ENCODE measurements around the gene KATNB1.

Gene KATNB1

GRCh38 chr16:57701759-57702371, 33.7 kb upstream of the KATNB1 start:
- Histone ChIP-seq H2AFZ (ENCODE audit: low read depth, low read length) (no peak overlapping the region), H3K9ac (ENCODE audit: low read depth, low read length) (no peak overlapping the region), H3K79me2 (ENCODE audit: insufficient read depth, low read length) (no peaks in the 10 kb centered on the region), H3K4me2 (ENCODE audit: insufficient read depth, low read length) (no peak overlapping the region), H3K9me3 (ENCODE audit: insufficient read depth, low read length, severe bottlenecking) (no peaks in the 10 kb centered on the region), H3K4me3 (ENCODE audit: low read depth in 1 of 2, low read length in 2 of 2) (no peak overlapping the region), H3K27ac (ENCODE audit: low read length) (no peak overlapping the region), H3K4me1 (ENCODE audit: insufficient read depth, low read length) (no peaks in the 10 kb centered on the region), H3K36me3 (ENCODE audit: insufficient read depth, low read length) (no peaks in the 10 kb centered on the region), H4K20me1 (ENCODE audit: insufficient read depth, low read length) (no peaks in the 10 kb centered on the region), H3K27me3 (ENCODE audit: insufficient read depth, low read length, poor library complexity) (no peaks in the 10 kb centered on the region)
- DNase-seq (no peak), ATAC-seq (ENCODE audit: insufficient read depth, low read depth) (no peak)
- TF ChIP-seq EZH2 (IDR thresholded peaks at IDR 0.05; ENCODE audit: borderline replicate concordance, low read depth, low read length, severe bottlenecking) (no peak), CTCF (IDR thresholded peaks at IDR 0.05; ENCODE audit: borderline replicate concordance, extremely low read depth, low read length, poor library complexity, severe bottlenecking) (no peak)

- Histone ChIP-seq H3K4me3 (ENCODE audit: low read depth in 1 of 2, low read length in 2 of 2) (no peak overlapping the region), H3K9me3 (ENCODE audit: insufficient read depth, low read length, severe bottlenecking) (no peaks in the 10 kb centered on the region), H3K27me3 (ENCODE audit: insufficient read depth, low read length, poor library complexity) (no peaks in the 10 kb centered on the region), H3K36me3 (ENCODE audit: insufficient read depth, low read length) (no peaks in the 10 kb centered on the region), H3K4me1 (ENCODE audit: insufficient read depth, low read length) (no peaks in the 10 kb centered on the region), H3K4me2 (ENCODE audit: insufficient read depth, low read length) (no peak overlapping the region), H3K9ac (ENCODE audit: low read depth, low read length) (no peak overlapping the region), H2AFZ (ENCODE audit: low read depth, low read length) (no peak overlapping the region), H3K79me2 (ENCODE audit: insufficient read depth, low read length) (no peaks in the 10 kb centered on the region), H4K20me1 (ENCODE audit: insufficient read depth, low read length) (no peaks in the 10 kb centered on the region), H3K27ac (ENCODE audit: low read length) (no peak overlapping the region)
- TF ChIP-seq EZH2 (IDR thresholded peaks at IDR 0.05; ENCODE audit: borderline replicate concordance, low read depth, low read length, severe bottlenecking) (no peak), CTCF (IDR thresholded peaks at IDR 0.05; ENCODE audit: borderline replicate concordance, extremely low read depth, low read length, poor library complexity, severe bottlenecking) (no peak)
- DNase-seq (no peak), ATAC-seq (ENCODE audit: insufficient read depth, low read depth) (no peak)
These were observed 32.1 kb upstream of the KATNB1 start for GRCh38 chr16:57703416-57704010.

- H3K4me2 ChIP-seq (ENCODE audit: insufficient read depth, low read length), result no peak overlapping the region
- no peak overlapping the region for H3K27ac ChIP-seq (ENCODE audit: low read length)
- no peak overlapping the region for H3K9ac ChIP-seq (ENCODE audit: low read depth, low read length)
- no peak for DNase-seq
- H3K27me3 ChIP-seq (ENCODE audit: insufficient read depth, low read length, poor library complexity), result no peaks in the 10 kb centered on the region
- ATAC-seq (ENCODE audit: insufficient read depth, low read depth), result no peak
- no peaks in the 10 kb centered on the region for H4K20me1 ChIP-seq (ENCODE audit: insufficient read depth, low read length)
- H3K4me3 ChIP-seq (ENCODE audit: low read depth in 1 of 2, low read length in 2 of 2), result no peak overlapping the region
- no peaks in the 10 kb centered on the region for H3K4me1 ChIP-seq (ENCODE audit: insufficient read depth, low read length)
- no peak overlapping the region for H2AFZ ChIP-seq (ENCODE audit: low read depth, low read length)
- H3K79me2 ChIP-seq (ENCODE audit: insufficient read depth, low read length), result no peaks in the 10 kb centered on the region
- H3K9me3 ChIP-seq (ENCODE audit: insufficient read depth, low read length, severe bottlenecking), result no peaks in the 10 kb centered on the region
- H3K36me3 ChIP-seq (ENCODE audit: insufficient read depth, low read length), result no peaks in the 10 kb centered on the region
- TF ChIP-seq EZH2 (IDR thresholded peaks at IDR 0.05; ENCODE audit: borderline replicate concordance, low read depth, low read length, severe bottlenecking) (no peak), CTCF (IDR thresholded peaks at IDR 0.05; ENCODE audit: borderline replicate concordance, extremely low read depth, low read length, poor library complexity, severe bottlenecking) (no peak)
These were observed 31.3 kb upstream of the KATNB1 start for GRCh38 chr16:57704011-57704904.

All from DND-41 (cell line).